A673 (cell line): ENCODE data around the gene KIRREL3.

Experiments used
- CTCF ChIP-seq: fragments of 300-800, 200-600 bp; sonication (generic); conservative IDR thresholded peaks from 2 replicates; pipeline ENCODE4 v1.5.1; 2017; ENCODE audit warnings: low read depth, mild to moderate bottlenecking, antibody characterized with exemption, low read length, moderate library complexity, mixed read lengths
- EZH2 ChIP-seq: fragments of 200-600 bp; sonication (generic); IDR thresholded peaks from 2 replicates; pipeline ENCODE4 v1.6.1; 2017; ENCODE audit warnings: borderline replicate concordance, low read depth, mild to moderate bottlenecking, mixed read lengths, antibody characterized with exemption, low read length; ENCODE audit not compliant: poor library complexity, severe bottlenecking

- TF ChIP-seq CTCF = no peak
- no peak for TF ChIP-seq EZH2
Measured at GRCh38 chr11:126754591-126755426, 245.8 kb downstream of the KIRREL3 start.
